Renal cortical epithelial cell (primary cell): ENCODE measurements around the gene ANXA2. TPM values are rescaled to one million over a fixed set of nuclear protein-coding genes. Genes with fewer than 3 reads are reported as not detected.
"Not testable (repeated sequence)": the region's sequence is repeated elsewhere in the genome, so short reads cannot be mapped to it uniquely, and the experiment has no call there.

ENCODE experiments used
- DNase-seq: peaks from one replicate; pipeline ENCODE4 v3.0.0-alpha.2; 2011; ENCODE audit warnings: low read depth
- total RNA-seq: library from RNA; depleted of rRNA; stranded (reverse); fragments of >200 nt; gene quantifications from 2 replicates; pipeline ENCODE4 v1.2.3, GENCODE V29; 2014

The ANXA2 gene
- total RNA-seq, 1 donor from 2014 or later, result 3,594 TPM

DNA sequence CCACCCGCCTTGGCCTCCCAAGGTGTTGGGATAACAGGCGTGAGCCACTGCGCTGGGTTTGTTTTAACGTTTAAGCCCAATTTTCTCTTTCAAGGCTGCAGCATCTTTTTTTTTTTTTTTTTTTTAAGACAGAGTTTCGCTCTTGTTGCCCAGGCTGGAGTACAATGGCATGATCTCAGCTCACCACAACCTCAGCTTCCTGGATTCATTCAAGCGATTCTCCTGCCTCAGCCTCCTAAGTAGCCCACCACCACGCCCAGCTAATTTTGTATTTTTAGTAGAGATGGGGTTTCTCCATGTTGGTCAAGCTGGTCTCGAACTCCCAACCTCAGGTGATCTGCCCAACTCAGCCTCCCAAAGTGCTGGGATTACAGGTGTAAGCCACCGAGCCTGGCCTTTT, 12.6 kb upstream of the ANXA2 start:
- DNase-seq, result peak; percentile 47

DNA sequence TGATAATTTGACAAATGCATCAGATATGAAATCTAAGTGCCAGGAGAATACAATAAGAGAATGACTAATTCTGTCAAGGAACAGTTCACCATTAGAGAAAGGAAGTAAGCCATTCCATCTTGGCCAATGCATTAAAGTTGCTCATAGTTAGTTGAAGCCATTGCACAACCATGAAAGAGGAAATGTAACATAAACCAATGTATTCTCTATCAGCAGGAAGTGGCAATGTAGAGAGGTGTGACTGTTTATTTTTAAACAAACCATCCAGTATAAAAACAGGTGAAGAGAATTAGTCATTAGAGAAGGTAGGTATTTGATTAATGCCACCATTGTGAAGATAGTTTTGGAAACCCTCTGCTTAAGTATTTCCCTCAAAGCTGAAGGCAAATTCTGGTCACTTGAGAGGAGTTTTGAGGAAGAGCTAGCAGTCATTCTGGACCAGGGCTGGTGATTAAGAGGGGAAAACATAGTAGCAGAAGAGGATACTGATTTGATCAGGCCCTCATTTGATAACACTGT, 10.7 kb upstream of the ANXA2 start:
- peak; percentile 92 for DNase-seq

- DNase-seq, result peak; percentile 76
Measured at GRCh38 chr15:60407415-60407805, 9.6 kb upstream of the ANXA2 start.

- no peak for DNase-seq
Measured at GRCh38 chr15:60406513-60407414, 9.0 kb upstream of the ANXA2 start.

- DNase-seq, result no peak
Measured at GRCh38 chr15:60405399-60405798, 7.6 kb upstream of the ANXA2 start.

- not testable (repeated sequence) for DNase-seq
Measured at GRCh38 chr15:60404351-60404750, 6.6 kb upstream of the ANXA2 start.

DNA sequence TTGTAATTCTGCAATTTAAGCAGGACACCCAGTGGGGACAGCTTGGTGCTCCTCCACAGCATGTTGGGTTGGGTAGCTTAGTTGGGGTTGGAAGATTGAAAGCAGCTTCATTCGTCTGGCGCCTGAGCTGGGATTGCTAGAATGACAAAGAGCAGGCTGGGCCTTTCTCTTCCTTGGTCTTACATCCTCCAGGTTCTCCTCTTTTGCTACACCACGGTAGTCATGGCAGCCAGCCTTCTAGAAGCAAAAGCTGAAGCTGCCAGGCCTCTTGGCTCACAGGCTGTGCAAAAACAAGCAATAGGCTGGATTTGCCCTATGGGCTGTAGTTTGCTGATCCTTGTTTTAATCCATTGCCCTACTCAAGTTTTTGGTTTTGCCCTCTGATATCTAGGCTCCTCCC, 3.2 kb upstream of the ANXA2 start:
- no peak for DNase-seq

- no peak for DNase-seq
Measured at GRCh38 chr15:60399931-60400330, 2.1 kb upstream of the ANXA2 start.

- no peak for DNase-seq
Measured at GRCh38 chr15:60399246-60399915, 1.6 kb upstream of the ANXA2 start.

GRCh38 chr15:60396958-60397771, 621 bp downstream of the ANXA2 start:
- peak; percentile 66 for DNase-seq

GRCh38 chr15:60396560-60396957, 1.2 kb downstream of the ANXA2 start:
- DNase-seq, result no peak

- no peak for DNase-seq
Measured at GRCh38 chr15:60396100-60396499, 1.7 kb downstream of the ANXA2 start.

- DNase-seq, result no peak
Measured at GRCh38 chr15:60395276-60396011, 2.3 kb downstream of the ANXA2 start.

GRCh38 chr15:60394689-60395097, 3.1 kb downstream of the ANXA2 start:
- DNase-seq, result no peak

DNA sequence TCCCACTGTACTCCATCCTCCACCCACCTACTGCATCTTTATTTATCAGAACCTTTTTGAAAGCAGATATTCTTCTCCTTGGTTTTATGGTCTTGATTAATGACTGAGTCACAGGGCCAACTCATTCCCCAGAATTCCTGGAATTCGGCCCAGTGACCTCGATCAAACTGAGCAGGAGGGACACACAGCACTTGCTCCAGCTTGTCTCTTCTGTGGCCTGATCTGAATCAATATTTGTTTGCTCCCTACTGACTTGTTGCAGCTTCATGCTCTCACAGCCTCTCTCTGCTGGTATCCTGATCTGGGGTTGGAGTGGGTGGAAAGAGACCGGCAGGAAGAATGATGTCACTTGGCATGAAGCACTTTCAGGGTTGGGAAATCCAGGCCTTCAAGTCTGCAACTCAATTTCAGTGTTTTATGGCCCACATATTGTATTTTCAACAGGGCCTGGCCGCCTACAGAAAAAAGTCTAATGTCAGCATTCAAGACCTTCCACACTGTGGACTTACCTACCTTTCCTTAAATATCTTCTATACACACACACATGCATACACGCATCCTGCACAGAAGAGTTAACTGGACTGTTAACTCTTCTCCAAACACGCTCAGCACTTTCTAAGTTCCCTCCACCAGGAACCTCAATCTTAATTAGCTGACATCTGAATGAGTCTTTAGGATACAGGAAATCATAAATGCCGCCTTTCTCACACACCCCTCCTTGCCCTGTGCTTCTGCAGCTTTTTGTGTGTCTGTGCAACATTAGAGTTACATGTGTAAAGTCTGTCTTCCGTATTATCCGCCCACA, 4.6 kb downstream of the ANXA2 start:
- DNase-seq, result peak; percentile 99

- DNase-seq, result peak; percentile 92
Measured at GRCh38 chr15:60392601-60392985, 5.2 kb downstream of the ANXA2 start.

DNA sequence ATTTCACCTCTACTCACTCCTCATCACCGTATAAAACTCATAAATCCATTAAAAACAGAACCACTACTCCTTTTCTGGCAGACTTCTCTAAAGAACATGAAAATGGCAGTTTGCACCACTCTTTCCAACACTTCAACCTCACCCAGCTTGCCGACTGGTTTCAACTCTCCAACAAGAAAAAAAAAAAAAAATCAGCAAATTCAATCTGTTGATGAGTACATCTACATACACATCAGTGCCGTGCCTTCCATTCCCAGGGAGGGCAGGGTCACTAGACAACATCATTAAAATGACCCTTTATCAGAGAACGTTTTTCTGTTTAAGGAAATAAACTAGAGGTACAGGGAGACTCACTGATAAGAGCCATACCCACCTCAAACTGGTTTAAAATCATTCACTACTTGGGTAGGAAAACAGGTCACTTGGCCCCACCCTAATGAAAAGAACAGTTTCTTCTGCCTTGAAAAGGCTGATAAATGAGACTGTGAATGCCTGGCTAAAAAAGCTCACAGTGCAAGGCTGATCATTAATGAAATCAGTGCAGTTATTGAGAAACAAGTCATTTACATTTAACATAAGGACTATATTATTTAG, 6.0 kb downstream of the ANXA2 start:
- no peak for DNase-seq

- DNase-seq, result peak; percentile 93
Measured at GRCh38 chr15:60390871-60391501, 6.8 kb downstream of the ANXA2 start.

DNA sequence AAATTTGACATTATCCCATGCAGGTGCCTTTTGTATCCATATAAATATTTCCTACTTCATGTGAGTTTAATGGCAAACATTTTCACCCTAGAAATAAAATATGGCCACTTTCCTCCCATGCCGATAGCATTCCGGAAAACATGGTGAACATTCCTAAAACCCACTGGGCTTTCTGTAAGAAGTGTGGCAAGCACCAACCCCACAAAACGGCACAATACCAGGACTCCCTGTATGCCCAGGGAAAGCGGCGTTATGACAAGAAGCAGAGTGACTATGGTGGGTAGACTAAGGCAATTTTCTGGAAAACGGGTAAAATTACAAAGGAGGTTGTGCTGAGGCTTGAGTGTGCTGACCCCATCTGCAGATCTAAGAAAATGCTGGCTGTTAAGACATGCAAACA, 7.6 kb downstream of the ANXA2 start:
- DNase-seq, result no peak
